ENCODE results near the gene ME3.

DNA sequence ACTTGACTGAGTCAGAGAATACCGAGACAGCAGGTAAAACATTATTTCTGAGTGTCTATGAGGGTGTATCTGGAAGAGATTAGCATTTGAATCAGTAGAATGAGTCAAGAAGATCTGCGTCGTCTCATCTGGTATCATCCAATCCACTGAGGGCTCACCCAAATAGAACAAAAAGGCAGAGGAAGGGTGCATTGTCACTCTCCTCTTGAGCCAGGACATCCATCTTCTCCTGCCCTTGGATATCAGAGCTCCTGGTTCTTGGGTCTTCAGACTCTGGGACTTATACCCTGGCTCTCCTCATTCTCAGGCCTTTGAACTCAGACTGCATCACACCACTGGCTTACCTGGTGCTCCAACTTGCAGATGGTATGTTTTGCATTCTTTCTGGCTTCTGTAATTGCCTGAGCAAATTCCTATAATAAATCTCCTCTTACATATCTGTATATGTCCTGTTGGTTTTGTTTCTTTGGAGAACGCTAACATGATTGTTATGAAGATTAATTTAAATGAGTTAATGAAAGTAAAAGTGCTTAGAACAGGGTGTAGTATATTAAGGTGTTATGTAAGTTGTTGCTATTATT lies 49.3 kb downstream of the ME3 start:
- TF ChIP-seq CTCF (IDR thresholded peaks at IDR 0.05), result no peak
- TF ChIP-seq EZH2 (IDR thresholded peaks at IDR 0.05; ENCODE audit: borderline replicate concordance, insufficient read depth, low read depth, low read length, poor library complexity, severe bottlenecking), result no peak
